Hepatocyte (in vitro differentiated cells): Measurements from ENCODE around the gene C16orf89. TPM values are rescaled to one million over a fixed set of nuclear protein-coding genes. Genes with fewer than 3 reads are reported as not detected.
A peak's percentile ranks its signal among the peaks of the same experiment; 100 is the strongest.
"Not testable (repeated sequence)": the region's sequence is repeated elsewhere in the genome, so short reads cannot be mapped to it uniquely, and the experiment has no call there.

Experiments used
- DNase-seq: peaks from one replicate; pipeline ENCODE4 v3.0.0-alpha.2; 2016; ENCODE audit warnings: low spot score
- H2AFZ ChIP-seq: fragments of 200-600 bp; sonication (generic); 2 replicates; pipeline ENCODE4 v1.6.0; 2016; ENCODE audit warnings: antibody characterized with exemption, mild to moderate bottlenecking
- H3K27ac ChIP-seq: fragments of 200-600 bp; sonication (generic); 2 replicates; pipeline ENCODE4 v1.5.1; 2016; ENCODE audit warnings: mild to moderate bottlenecking
- H3K27me3 ChIP-seq: fragments of 200-600 bp; sonication (generic); 2 replicates; pipeline ENCODE4 v1.6.1; 2016
- H3K36me3 ChIP-seq: fragments of 200-600 bp; sonication (generic); replicated peaks from 2 replicates; pipeline ENCODE4 v1.5.1; 2016; ENCODE audit warnings: low read depth; ENCODE audit not compliant: insufficient read depth
- H3K4me1 ChIP-seq: fragments of 200-600 bp; sonication (generic); 2 replicates; pipeline ENCODE4 v1.5.1; 2016; ENCODE audit warnings: mild to moderate bottlenecking, moderate library complexity; ENCODE audit not compliant: insufficient read depth
- H3K4me2 ChIP-seq: fragments of 200-600 bp; sonication (generic); 2 replicates; pipeline ENCODE4 v1.6.0; 2016
- H3K4me3 ChIP-seq: fragments of 200-600 bp; sonication (generic); 2 replicates; pipeline ENCODE4 v1.5.1; 2016; ENCODE audit warnings: mild to moderate bottlenecking
- H3K79me2 ChIP-seq: fragments of 200-600 bp; sonication (generic); 2 replicates; pipeline ENCODE4 v1.6.0; 2017; ENCODE audit warnings: mild to moderate bottlenecking
- H3K9me2 ChIP-seq: fragments of 200-600 bp; sonication (generic); replicated peaks from 2 replicates; pipeline ENCODE4 v1.6.0; 2017; ENCODE audit warnings: mild to moderate bottlenecking; ENCODE audit not compliant: insufficient read depth
- H3K9me3 ChIP-seq: fragments of 200-600 bp; sonication (generic); 2 replicates; pipeline ENCODE4 v1.5.1; 2016; ENCODE audit warnings: low read depth, mild to moderate bottlenecking
- H4K20me1 ChIP-seq: fragments of 200-600 bp; sonication (generic); 2 replicates; pipeline ENCODE4 v1.6.0; 2016; ENCODE audit warnings: mild to moderate bottlenecking; ENCODE audit not compliant: insufficient read depth, poor library complexity, severe bottlenecking
- whole genome bisulfite sequencing: methylation state at CpG from one replicate; pipeline ENCODE4 v1.1.6; 2016; ENCODE audit warnings: low lambda C conversion rate; ENCODE audit errors: missing lambda C conversion rate; 5-methylcytosine and 5-hydroxymethylcytosine counted together
- polyA plus RNA-seq: library from polyadenylated mRNA; unstranded; fragments of >200 nt; fragmentation: Nextera tagmentation; extraction: Ambion mirVana; gene quantifications from 2 replicates; pipeline ENCODE4 v1.2.1, GENCODE V29; 2016
- total RNA-seq: library from RNA; depleted of rRNA; stranded (reverse); fragments of >200 nt; gene quantifications from 2 replicates; pipeline ENCODE4 v1.2.3, GENCODE V29; 2014

The C16orf89 gene
- total and polyA plus RNA-seq, 2 experiments from 2014 or later: 1.1 to 3.8 TPM

GRCh38 chr16:5098221-5099159 is 32.7 kb upstream of the C16orf89 start:
- H4K20me1 ChIP-seq, H3K9me3 ChIP-seq, H3K9me2 ChIP-seq, H3K79me2 ChIP-seq, H3K36me3 ChIP-seq, H3K27me3 ChIP-seq: not testable (repeated sequence)
- peak overlapping the region; percentile 95 for H3K4me2 ChIP-seq
- H2AFZ ChIP-seq: peak overlapping the region; percentile 84
- peak overlapping the region; percentile 96 for H3K27ac ChIP-seq
- peak overlapping the region; percentile 48 for H3K4me3 ChIP-seq
- 2% methylated on average over 30 of the region's 67 CpGs for WGBS
- DNase-seq: peak; percentile 82
- H3K4me1 ChIP-seq: peaks cover 11% of the 10 kb centered on the region

DNA sequence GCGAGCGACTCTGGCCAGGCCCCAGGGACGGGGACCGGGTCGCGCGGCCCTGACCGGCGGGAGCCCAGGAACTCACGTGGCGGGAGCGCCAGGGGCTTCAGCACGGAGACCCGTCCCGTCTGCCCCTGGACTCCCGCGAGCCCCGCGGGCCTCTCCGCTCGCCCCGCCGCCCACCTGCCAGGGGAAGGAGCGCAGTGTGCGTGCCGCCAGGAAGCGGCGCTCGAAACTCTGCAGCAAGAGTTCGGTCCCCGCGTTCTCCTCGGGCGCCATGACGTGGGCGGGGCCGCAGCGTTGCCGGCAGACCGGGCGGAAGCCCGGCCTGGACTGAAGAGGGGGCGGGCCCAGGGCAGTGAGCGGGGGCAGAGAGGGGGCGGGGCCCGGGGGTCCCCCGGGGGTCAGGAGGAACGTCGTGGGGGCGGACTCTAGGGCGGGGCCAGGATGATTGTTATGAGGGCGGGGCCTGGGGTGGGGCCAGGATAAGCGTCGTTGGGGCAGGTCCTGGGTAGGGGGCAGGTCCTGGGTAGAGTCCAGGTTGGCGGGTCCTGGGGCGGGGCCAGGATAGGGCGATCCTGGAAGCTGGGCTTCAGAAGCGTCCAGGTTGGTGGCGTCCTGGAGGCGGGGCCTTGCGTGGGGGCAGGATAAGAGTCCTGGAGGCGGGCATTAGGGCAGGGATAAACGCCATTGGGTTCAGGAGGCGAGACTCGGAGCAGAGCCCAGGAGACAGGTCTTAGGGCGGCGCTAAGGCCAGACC is 31.9 kb upstream of the C16orf89 start, which contains the start of gene EEF2KMT:
Gene EEF2KMT (minus strand): TSS at position 326 of the 751 bp plus-strand sequence. CDS start 56 bp downstream, at position 270.
- not testable (repeated sequence) for H3K27me3 ChIP-seq
- 3% methylated on average over 20 of the region's 67 CpGs for WGBS

GRCh38 chr16:5097061-5097469 is 31.3 kb upstream of the C16orf89 start:
- H3K9me2 ChIP-seq, H4K20me1 ChIP-seq, H3K36me3 ChIP-seq, H3K9me3 ChIP-seq, H3K79me2 ChIP-seq, H3K27me3 ChIP-seq: not testable (repeated sequence)
- Histone ChIP-seq H3K4me2 (peak overlapping the region; percentile 89), H3K4me1 (peaks cover 11% of the 10 kb centered on the region), H3K27ac (peak overlapping the region; percentile 73), H2AFZ (peak overlapping the region; percentile 73), H3K4me3 (peak overlapping the region; percentile 54)
- DNase-seq: peak; percentile 37
- WGBS: under 1% methylated on average over 13 of the region's 23 CpGs

More for the DNA sequence above, 31.9 kb upstream of the C16orf89 start, which contains the start of gene EEF2KMT:
- Histone ChIP-seq H3K4me2 (peak within 1 kb of the TSS; percentile 95), H3K27ac (peak within 1 kb of the TSS; percentile 96), H2AFZ (peak within 1 kb of the TSS; percentile 84), H3K4me3 (peak within 1 kb of the TSS; percentile 54), H3K4me1 (peaks cover 11% of the 10 kb centered on the region)
- not testable (repeated sequence) for H4K20me1 ChIP-seq, H3K36me3 ChIP-seq, H3K9me3 ChIP-seq, H3K79me2 ChIP-seq, H3K9me2 ChIP-seq
- peak; percentile 99 for DNase-seq

- WGBS: 33% methylated on average over 7 of the region's 7 CpGs
- H3K36me3 ChIP-seq, H3K27me3 ChIP-seq, H3K79me2 ChIP-seq, H4K20me1 ChIP-seq, H2AFZ ChIP-seq, H3K9me2 ChIP-seq, H3K9me3 ChIP-seq, DNase-seq: not testable (repeated sequence)
- Histone ChIP-seq H3K4me3 (peak overlapping the region; percentile 54), H3K4me2 (peak overlapping the region; percentile 89), H3K4me1 (peaks cover 11% of the 10 kb centered on the region), H3K27ac (peak overlapping the region; percentile 73)
These were observed 30.8 kb upstream of the C16orf89 start for GRCh38 chr16:5096437-5097060.

DNA sequence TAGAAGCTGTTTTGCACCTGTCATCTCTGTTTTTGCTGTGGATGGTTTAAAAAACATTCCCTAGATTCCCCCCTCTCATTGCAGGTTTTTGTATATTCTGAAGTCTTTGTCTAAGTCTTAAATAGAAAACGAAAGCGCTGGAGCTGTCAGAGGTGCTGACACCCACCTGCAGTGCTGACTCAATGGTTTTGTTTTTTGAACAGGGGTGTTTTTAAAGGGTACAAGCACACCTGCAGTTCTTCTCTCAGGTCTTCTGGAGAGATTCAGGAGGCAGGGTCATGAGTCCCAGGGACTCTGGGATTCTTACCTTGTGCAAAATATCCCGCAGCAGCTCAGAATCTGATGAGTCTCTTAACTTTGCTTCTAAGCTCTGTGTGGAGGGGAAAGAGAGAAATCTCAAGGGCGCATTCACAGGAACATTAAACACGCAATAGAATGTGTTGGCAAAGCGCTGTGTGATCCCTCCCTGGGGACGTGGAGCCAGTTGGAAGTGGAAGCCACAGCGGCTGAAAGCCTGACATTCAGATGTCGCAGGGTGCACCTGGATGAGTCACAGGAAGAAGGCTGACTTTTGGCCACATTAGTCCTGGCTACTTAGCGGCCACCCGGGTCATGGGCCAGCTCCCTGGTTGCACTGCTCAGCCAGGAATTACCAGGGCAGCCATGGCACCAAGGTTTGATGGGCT is 29.5 kb upstream of the C16orf89 start:
- not testable (repeated sequence) for H4K20me1 ChIP-seq, H3K4me3 ChIP-seq

DNA sequence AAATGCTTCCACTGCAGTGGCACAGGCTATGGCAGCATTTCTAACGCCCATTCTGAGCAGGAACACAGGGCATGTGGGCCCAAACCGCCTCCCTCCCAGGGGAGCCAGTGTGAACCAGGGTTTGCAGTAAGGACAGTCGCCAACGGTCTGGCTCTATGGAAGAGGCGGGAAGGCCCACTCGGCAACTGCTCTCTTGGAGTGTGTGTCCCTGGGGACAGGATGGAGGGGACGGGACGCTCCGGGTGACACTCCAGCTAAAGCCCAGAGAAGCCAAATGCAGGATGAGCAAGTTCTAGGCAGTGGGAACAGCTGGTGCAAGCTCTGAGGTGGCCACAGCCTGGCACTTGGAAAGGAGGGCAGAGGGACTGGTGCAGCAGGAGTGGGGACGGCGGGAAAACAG is 28.0 kb upstream of the C16orf89 start:
- 92% methylated on average over 11 of the region's 11 CpGs for WGBS
- H3K4me2 ChIP-seq: not testable (repeated sequence)

More for the DNA sequence above, 29.5 kb upstream of the C16orf89 start:
- H3K9me2 ChIP-seq, DNase-seq, H3K79me2 ChIP-seq, H3K27ac ChIP-seq, H2AFZ ChIP-seq, H3K36me3 ChIP-seq, H3K27me3 ChIP-seq, H3K4me2 ChIP-seq, H3K9me3 ChIP-seq: not testable (repeated sequence)
- 79% methylated on average over 11 of the region's 11 CpGs for WGBS
- H3K4me1 ChIP-seq: peaks cover 11% of the 10 kb centered on the region

DNA sequence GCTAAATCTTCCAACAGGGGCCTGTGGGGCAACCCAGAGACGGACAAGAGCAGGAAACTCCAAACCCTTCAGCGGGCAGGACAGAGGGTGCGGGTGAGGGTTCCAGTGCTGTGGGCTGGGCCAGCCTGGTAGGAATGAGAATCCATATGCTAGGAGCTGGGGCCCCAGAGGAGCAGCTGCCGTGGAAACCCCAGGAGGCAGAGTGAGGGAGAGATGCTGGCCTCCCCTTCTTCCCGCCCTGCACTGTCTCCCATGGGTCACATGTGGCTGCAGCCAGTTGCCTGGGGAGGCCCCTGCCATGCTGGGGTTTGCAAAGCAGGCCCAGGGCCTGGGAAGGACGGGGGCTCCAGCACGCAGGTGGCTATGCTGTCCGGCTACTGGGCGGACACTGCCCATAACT is 27.3 kb upstream of the C16orf89 start:
- not testable (repeated sequence) for H3K4me1 ChIP-seq, H3K79me2 ChIP-seq, H3K4me3 ChIP-seq, H3K9me3 ChIP-seq, H4K20me1 ChIP-seq, H3K27me3 ChIP-seq, DNase-seq, H3K27ac ChIP-seq, H3K4me2 ChIP-seq, H2AFZ ChIP-seq, H3K9me2 ChIP-seq, H3K36me3 ChIP-seq
- 96% methylated on average over 9 of the region's 9 CpGs for WGBS

More for the DNA sequence above, 28.0 kb upstream of the C16orf89 start:
- not testable (repeated sequence) for H3K4me1 ChIP-seq, H3K9me2 ChIP-seq, H3K36me3 ChIP-seq, H3K4me3 ChIP-seq, H3K9me3 ChIP-seq, H3K79me2 ChIP-seq, H3K27me3 ChIP-seq, DNase-seq, H3K27ac ChIP-seq, H4K20me1 ChIP-seq, H2AFZ ChIP-seq

- not testable (repeated sequence) for H3K9me3 ChIP-seq, H3K79me2 ChIP-seq, H3K27ac ChIP-seq, H3K27me3 ChIP-seq, H2AFZ ChIP-seq, DNase-seq, H3K4me1 ChIP-seq, H3K4me3 ChIP-seq, H3K4me2 ChIP-seq, H4K20me1 ChIP-seq, H3K36me3 ChIP-seq, H3K9me2 ChIP-seq
- 96% methylated on average over 9 of the region's 9 CpGs for WGBS
These were observed 24.8 kb upstream of the C16orf89 start for GRCh38 chr16:5090592-5090991.
